Vagina (tissue), 2 donors: ENCODE measurements around the gene KRTAP13-2. TPM values are rescaled to one million over a fixed set of nuclear protein-coding genes. Genes with fewer than 3 reads are reported as not detected.

Source experiments
- DNase-seq, 2 donors: peaks; one replicate each; pipeline ENCODE4 v3.0.0-alpha.2; 2017; ENCODE audit errors: extremely low spot score in 2 of 2
- H3K27ac ChIP-seq: fragments of 200-600 bp; sonication (generic); one replicate; pipeline ENCODE4 v1.5.1; 2019
- H3K27me3 ChIP-seq: fragments of 200-600 bp; sonication (generic); one replicate; pipeline ENCODE4 v1.5.1; 2019
- H3K36me3 ChIP-seq, 2 donors: fragments of 200-600 bp; sonication (generic); one replicate each; pipeline ENCODE4 v1.5.1; 2017 to 2019
- H3K4me1 ChIP-seq: fragments of 200-600 bp; sonication (generic); one replicate; pipeline ENCODE4 v1.5.1; 2019
- H3K4me3 ChIP-seq, 2 donors: fragments of 200-600 bp; sonication (generic); 1 replicate in 1 of 2; 2 replicates in 1 of 2; pipeline ENCODE4 v1.5.1; 2016 to 2019
- H3K9me3 ChIP-seq: fragments of 200-600 bp; sonication (generic); one replicate; pipeline ENCODE4 v1.5.1; 2019
- CTCF ChIP-seq, 3 experiments: fragments of 450-650 bp in 2 of 3; fragments of 200-600 bp in 1 of 3; sonication (generic) in 1 of 3; IDR thresholded peaks; one replicate each; pipeline ENCODE4 v1.5.1; 2017 to 2019; ENCODE audit warnings: antibody characterized with exemption in 3 of 3, mild to moderate bottlenecking in 2 of 3, moderate library complexity in 2 of 3
- POLR2A ChIP-seq, 2 donors: fragments of 450-650 bp; IDR thresholded peaks; one replicate each; pipeline ENCODE4 v1.6.1; 2017; ENCODE audit warnings: antibody characterized with exemption in 2 of 2, mild to moderate bottlenecking in 2 of 2, moderate library complexity in 2 of 2
- POLR2AphosphoS5 ChIP-seq, 2 donors: sonication (generic); formaldehyde crosslinking; IDR thresholded peaks; one replicate each; pipeline ENCODE4 v1.9.0; 2017; ENCODE audit warnings: antibody characterized with exemption in 2 of 2, mild to moderate bottlenecking in 2 of 2, low read depth in 1 of 2; ENCODE audit not compliant: insufficient read depth in 1 of 2
- intact Hi-C: fragments of 100-400 bp; cut with DNase I; formaldehyde crosslinking; loops from one replicate; pipeline ENCODE4 v1.15.1; 2023
- total RNA-seq: library from RNA; depleted of rRNA; stranded (reverse); fragments of >200 nt; gene quantifications from one replicate; pipeline ENCODE4 v1.2.3, GENCODE V29; 2016

Gene KRTAP13-2
- total RNA-seq, 1 donor from 2014 or later = not detected

- H3K9me3 ChIP-seq = no peaks in the 10 kb centered on the region
- no peak overlapping the region for H3K27ac ChIP-seq
- no peaks in the 10 kb centered on the region for H3K36me3 ChIP-seq
- TF ChIP-seq POLR2AphosphoS5 (IDR thresholded peaks at IDR 0.05; ENCODE audit: insufficient read depth in 1 of 2, low read depth in 1 of 2) = no peak
- TF ChIP-seq CTCF (IDR thresholded peaks at IDR 0.05) = no peak
- no peak for TF ChIP-seq POLR2A (IDR thresholded peaks at IDR 0.05)
- intact Hi-C loops = no loop called here
- no peaks in the 10 kb centered on the region for H3K27me3 ChIP-seq
- no peak for DNase-seq
- no peaks in the 10 kb centered on the region for H3K4me1 ChIP-seq
- H3K4me3 ChIP-seq = no peak overlapping the region
These were observed 22.5 kb downstream of the KRTAP13-2 start for GRCh38 chr21:30349572-30349971.

DNA sequence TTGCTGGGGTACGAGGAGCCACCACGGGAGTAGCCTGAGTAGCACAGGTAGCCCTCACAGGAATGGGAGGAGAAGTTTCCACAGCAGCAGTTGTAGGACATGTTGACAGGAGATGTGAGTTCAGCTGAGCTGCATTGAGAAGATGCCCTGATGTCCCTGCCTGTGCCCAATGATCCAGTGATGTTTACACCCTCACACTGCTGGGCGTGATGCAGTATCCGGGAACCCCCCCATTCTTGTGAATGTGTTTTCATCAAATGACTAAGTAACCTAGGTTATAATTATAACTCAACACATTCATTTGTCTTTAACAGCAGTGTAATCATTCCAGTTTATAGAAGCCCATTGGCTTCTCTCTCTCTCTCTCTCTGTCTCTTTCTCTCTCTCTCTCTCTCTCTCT, 23.6 kb downstream of the KRTAP13-2 start, which contains the start of gene KRTAP23-1:
Gene KRTAP23-1, minus strand, starts transcription at position 101 of the 400 bp plus-strand sequence. Its CDS starts 0 bp downstream, at position 101.
- no peak for DNase-seq

GRCh38 chr21:30345014-30345413, 27.1 kb downstream of the KRTAP13-2 start:
- intact Hi-C loops = no loop called here

More for the DNA sequence above, 23.6 kb downstream of the KRTAP13-2 start, which contains the start of gene KRTAP23-1:
- H3K27ac ChIP-seq = no peak within 1 kb of the TSS
- H3K9me3 ChIP-seq = no peaks in the 10 kb centered on the region
- no peaks in the 10 kb centered on the region for H3K4me1 ChIP-seq
- no peak within 1 kb of the TSS for H3K4me3 ChIP-seq
- no peak for TF ChIP-seq POLR2A (IDR thresholded peaks at IDR 0.05)
- TF ChIP-seq CTCF (IDR thresholded peaks at IDR 0.05) = no peak
- no peak for TF ChIP-seq POLR2AphosphoS5 (IDR thresholded peaks at IDR 0.05; ENCODE audit: insufficient read depth in 1 of 2, low read depth in 1 of 2)
- no peaks in the 10 kb centered on the region for H3K27me3 ChIP-seq
- H3K36me3 ChIP-seq = no peaks in the 10 kb centered on the region
- intact Hi-C loops = no loop called here

DNA sequence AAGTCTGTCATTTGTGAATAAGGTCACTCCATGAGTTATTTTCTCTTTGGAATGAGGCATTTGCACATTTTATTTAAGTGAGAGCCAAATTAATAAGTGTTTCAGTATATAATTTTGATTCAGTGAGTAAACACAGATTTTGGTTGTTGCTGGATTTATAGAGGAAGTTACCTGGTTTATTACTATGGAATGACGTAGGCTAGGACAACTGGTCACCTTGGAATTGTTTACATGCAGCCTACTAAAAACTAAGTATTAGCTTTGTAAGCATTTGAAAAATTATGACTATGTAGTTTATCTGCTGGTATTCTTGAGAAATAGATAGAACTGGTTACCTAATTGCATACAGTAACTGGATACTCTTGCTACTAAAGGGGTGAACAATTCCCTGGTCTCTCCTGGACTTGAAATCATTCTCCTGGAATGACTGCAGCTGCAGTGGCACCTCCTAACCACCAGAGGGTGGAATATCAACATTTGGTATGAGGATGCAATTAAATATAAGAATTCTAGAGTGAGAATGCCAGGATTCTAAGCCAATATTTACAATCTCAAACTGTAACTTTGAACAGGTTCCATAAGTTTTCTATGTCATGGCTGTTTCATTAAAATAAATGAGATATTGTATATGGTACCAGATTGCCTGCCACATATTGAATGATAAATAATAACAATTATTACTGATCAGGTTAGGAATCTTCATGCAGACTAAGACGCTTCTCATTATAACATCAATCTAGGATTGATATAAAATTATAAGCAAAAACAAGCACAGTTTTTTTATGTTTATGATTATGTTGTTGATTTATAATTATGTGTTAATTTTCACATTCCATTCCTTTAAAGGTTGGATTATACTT, 31.1 kb downstream of the KRTAP13-2 start:
- no peaks in the 10 kb centered on the region for H3K9me3 ChIP-seq
- DNase-seq = no peak
- no peaks in the 10 kb centered on the region for H3K36me3 ChIP-seq
- H3K4me1 ChIP-seq = no peaks in the 10 kb centered on the region
- intact Hi-C loops = no loop called here
- no peaks in the 10 kb centered on the region for H3K27me3 ChIP-seq
- no peak overlapping the region for H3K4me3 ChIP-seq
- H3K27ac ChIP-seq = no peak overlapping the region
- TF ChIP-seq CTCF (IDR thresholded peaks at IDR 0.05) (peak in 1 of 3 experiments; percentile 44), POLR2AphosphoS5 (IDR thresholded peaks at IDR 0.05; ENCODE audit: insufficient read depth in 1 of 2, low read depth in 1 of 2) (no peak), POLR2A (IDR thresholded peaks at IDR 0.05) (no peak)

More at GRCh38 chr21:30345014-30345413, 27.1 kb downstream of the KRTAP13-2 start:
- Histone ChIP-seq H3K36me3 (no peaks in the 10 kb centered on the region), H3K4me3 (no peak overlapping the region), H3K4me1 (no peaks in the 10 kb centered on the region), H3K27ac (no peak overlapping the region), H3K27me3 (no peaks in the 10 kb centered on the region), H3K9me3 (no peaks in the 10 kb centered on the region)
- no peak for TF ChIP-seq POLR2AphosphoS5 (IDR thresholded peaks at IDR 0.05; ENCODE audit: insufficient read depth in 1 of 2, low read depth in 1 of 2)
- no peak for TF ChIP-seq POLR2A (IDR thresholded peaks at IDR 0.05)
- TF ChIP-seq CTCF (IDR thresholded peaks at IDR 0.05) = no peak
- DNase-seq = no peak

- DNase-seq = no peak
- no peaks in the 10 kb centered on the region for H3K27me3 ChIP-seq
- TF ChIP-seq POLR2AphosphoS5 (IDR thresholded peaks at IDR 0.05; ENCODE audit: insufficient read depth in 1 of 2, low read depth in 1 of 2) (no peak), CTCF (IDR thresholded peaks at IDR 0.05) (no peak), POLR2A (IDR thresholded peaks at IDR 0.05) (no peak)
- H3K27ac ChIP-seq = no peak overlapping the region
- H3K4me1 ChIP-seq = no peaks in the 10 kb centered on the region
- H3K9me3 ChIP-seq = no peaks in the 10 kb centered on the region
- intact Hi-C loops = no loop called here
- H3K36me3 ChIP-seq = no peaks in the 10 kb centered on the region
- H3K4me3 ChIP-seq = no peak overlapping the region
These were observed 33.4 kb downstream of the KRTAP13-2 start for GRCh38 chr21:30338717-30339116.
